Measurements from ENCODE around the gene MYO1E. TPM values are rescaled to one million over a fixed set of nuclear protein-coding genes. Genes with fewer than 3 reads are reported as not detected.

MYO1E gene
- total and polyA plus RNA-seq, 2 of the 8 experiments (the other 6 are each of a cell fraction or from before 2014, with no cell fraction given), result 19.6 to 142 TPM

DNA sequence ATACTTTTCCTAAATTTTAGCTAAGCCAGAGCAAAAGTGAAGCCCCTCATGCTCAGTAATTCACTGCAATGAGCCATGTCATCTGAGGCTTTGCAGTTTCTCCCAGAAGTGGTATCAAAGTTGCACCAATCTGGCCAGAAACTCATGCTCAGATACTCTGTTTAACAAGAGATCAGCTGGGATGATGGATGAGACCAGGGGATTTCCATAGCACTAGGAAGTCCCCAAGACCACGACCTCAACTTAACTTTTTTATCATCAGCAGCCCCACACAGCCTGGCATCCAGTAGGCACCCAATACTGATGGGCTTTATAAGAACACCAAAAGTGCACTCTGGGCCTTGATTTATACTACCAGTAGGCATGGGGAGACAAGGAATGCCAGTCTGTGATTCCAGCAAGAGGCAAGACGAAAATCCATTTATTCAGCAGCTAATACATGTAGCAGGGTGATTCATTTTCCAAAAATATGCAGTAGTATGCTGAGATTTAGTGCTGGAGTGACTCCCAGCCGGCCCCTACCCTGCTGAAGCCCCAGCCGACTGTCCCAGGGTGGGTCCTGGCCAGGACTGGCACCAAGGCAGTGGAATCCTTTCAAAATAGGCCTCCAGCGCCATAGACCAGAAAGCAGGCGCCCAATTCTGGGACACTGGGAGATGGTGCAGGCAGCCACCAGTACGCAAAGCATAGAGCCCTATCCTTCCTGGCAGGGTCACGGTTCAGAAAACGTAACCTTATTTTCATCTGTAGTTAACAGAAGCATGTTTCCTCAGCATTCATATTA is 166.6 kb downstream of the MYO1E start (continued):
- TF ChIP-seq CHD2 (IDR thresholded peaks at IDR 0.05; ENCODE audit: low read length) (no peak), TEAD4 (IDR thresholded peaks at IDR 0.05; ENCODE audit: low read depth, low read length) (no peak), CEBPB (IDR thresholded peaks at IDR 0.05; ENCODE audit: low read depth, low read length) (no peak), RXRA (IDR thresholded peaks at IDR 0.05; ENCODE audit: insufficient read depth, low read depth, low read length) (no peak), SRF (IDR thresholded peaks at IDR 0.05; ENCODE audit: low read depth, low read length) (no peak), JUN (IDR thresholded peaks at IDR 0.05; ENCODE audit: low read depth, low read length) (no peak), YY1 (IDR thresholded peaks at IDR 0.05; ENCODE audit: low read depth, low read length) (no peak), JUND (IDR thresholded peaks at IDR 0.05; ENCODE audit: low read length) (no peak)
